Umbilical cord (tissue), 2 donors: ENCODE results near the gene PTPRZ1. TPM values are rescaled to one million over a fixed set of nuclear protein-coding genes. Genes with fewer than 3 reads are reported as not detected.
A peak's percentile ranks its signal among the peaks of the same experiment; 100 is the strongest.

Experiments used
- DNase-seq: peaks from one replicate; pipeline ENCODE4 v3.0.0-alpha.2; 2015; ENCODE audit warnings: low spot score
- total RNA-seq: library from RNA; depleted of rRNA; stranded (reverse); fragments of >200 nt; gene quantifications from one replicate; pipeline ENCODE4 v1.2.3, GENCODE V29; 2014; ENCODE audit warnings: low replicate concordance; ENCODE audit not compliant: insufficient read depth

PTPRZ1 gene
- total RNA-seq, 1 donor from 2014 or later: 64.0 TPM

- no peak for DNase-seq
Measured at GRCh38 chr7:121953601-121954000, 80.6 kb downstream of the PTPRZ1 start.

- no peak for DNase-seq
Measured at GRCh38 chr7:121954803-121955202, 81.8 kb downstream of the PTPRZ1 start.

- DNase-seq: no peak
Measured at GRCh38 chr7:121957626-121958025, 84.7 kb downstream of the PTPRZ1 start.

- no peak for DNase-seq
Measured at GRCh38 chr7:121960678-121961077, 87.7 kb downstream of the PTPRZ1 start.

- no peak for DNase-seq
Measured at GRCh38 chr7:121961089-121961867, 88.3 kb downstream of the PTPRZ1 start.

GRCh38 chr7:121966276-121966934 is 93.4 kb downstream of the PTPRZ1 start:
- no peak for DNase-seq

- DNase-seq: no peak
Measured at GRCh38 chr7:121966935-121967332, 94.0 kb downstream of the PTPRZ1 start.

- no peak for DNase-seq
Measured at GRCh38 chr7:121985476-121986030, 112.6 kb downstream of the PTPRZ1 start.

GRCh38 chr7:121992068-121992467 is 119.1 kb downstream of the PTPRZ1 start:
- DNase-seq: peak; percentile 11

- DNase-seq: peak; percentile 73
Measured at GRCh38 chr7:121994625-121995410, 121.9 kb downstream of the PTPRZ1 start.

- DNase-seq: no peak
Measured at GRCh38 chr7:122006687-122007086, 133.7 kb downstream of the PTPRZ1 start.

- no peak for DNase-seq
Measured at GRCh38 chr7:122010116-122010515, 137.2 kb downstream of the PTPRZ1 start.

GRCh38 chr7:122013065-122013464 is 140.1 kb downstream of the PTPRZ1 start:
- no peak for DNase-seq

- DNase-seq: no peak
Measured at GRCh38 chr7:122013630-122014029, 140.7 kb downstream of the PTPRZ1 start.

- DNase-seq: peak; percentile 3
Measured at GRCh38 chr7:122014697-122015096, 141.7 kb downstream of the PTPRZ1 start.

GRCh38 chr7:122018032-122018431 is 145.1 kb downstream of the PTPRZ1 start:
- DNase-seq: no peak

GRCh38 chr7:122027058-122027457 is 154.1 kb downstream of the PTPRZ1 start:
- DNase-seq: no peak

- DNase-seq: no peak
Measured at GRCh38 chr7:122033641-122034040, 160.7 kb downstream of the PTPRZ1 start.

GRCh38 chr7:122035876-122036275 is 162.9 kb downstream of the PTPRZ1 start:
- no peak for DNase-seq

- no peak for DNase-seq
Measured at GRCh38 chr7:122038134-122038533, 165.2 kb downstream of the PTPRZ1 start.

GRCh38 chr7:122038904-122039303 is 165.9 kb downstream of the PTPRZ1 start:
- no peak for DNase-seq

GRCh38 chr7:122040147-122040546 is 167.2 kb downstream of the PTPRZ1 start:
- peak; percentile 2 for DNase-seq
